ENCODE results near the gene CDHR5. TPM values are rescaled to one million over a fixed set of nuclear protein-coding genes. Genes with fewer than 3 reads are reported as not detected.
A peak's percentile ranks its signal among the peaks of the same experiment; 100 is the strongest.

CDHR5 gene
- total and polyA plus RNA-seq, 9 of the 15 experiments (the other 6 are each of a cell fraction or from before 2014, with no cell fraction given): 0.16 TPM; not detected in 8

- TF ChIP-seq ZNF707 (CRISPR knock-in tag; conservative IDR thresholded peaks at IDR 0.05) (no peak), ZNF347 (CRISPR knock-in tag; IDR thresholded peaks at IDR 0.05; ENCODE audit: low read depth) (no peak)
Observed at GRCh38 chr11:578276-579035, 46.3 kb downstream of the CDHR5 start (continued).

- Histone ChIP-seq H3K9me1 (ENCODE audit: control insufficient read depth, insufficient read depth, low read length) (peaks cover 16% of the 10 kb centered on the region), H3K36me3 (ENCODE audit: control insufficient read depth, insufficient read depth, low read length) (peaks cover 48% of the 10 kb centered on the region; the same call in 2 of the 3 replicates), H3K79me2 (ENCODE audit: control insufficient read depth, insufficient read depth, low read length) (peaks cover 78% of the 10 kb centered on the region), H3K4me2 (ENCODE audit: insufficient read depth, low read length) (peak overlapping the region; percentile 97), H3K27me3 (ENCODE audit: control insufficient read depth in 2 of 2, insufficient read depth in 2 of 2, low read length in 2 of 2) (no peaks in the 10 kb centered on the region), H3K9ac (ENCODE audit: insufficient read depth in 1 of 2, low read depth in 2 of 2, low read length in 2 of 2) (peak overlapping the region; percentile 97 to 100), H4K20me1 (replicated peaks; ENCODE audit: control insufficient read depth, insufficient read depth, low read length) (peaks cover 43% of the 10 kb centered on the region), H3K4me3 (peak overlapping the region; percentile 90), H3K9me3 (replicated peaks; ENCODE audit: control insufficient read depth, insufficient read depth, low read depth, low read length) (no peaks in the 10 kb centered on the region), H2AFZ (ENCODE audit: low read depth, low read length) (no peak overlapping the region), H3K27ac (ENCODE audit: extremely low read depth, low read depth, low read length) (peak overlapping the region; percentile 100; the same call in 2 of the 3 replicates), H3K4me1 (replicated peaks in 1 of 2; ENCODE audit: control insufficient read depth in 2 of 2, insufficient read depth in 2 of 2, low read length in 2 of 2) (peaks cover 43 to 69% of the 10 kb centered on the region in 2 experiments)
- CTCF ChIA-PET (ENCODE audit: low intra/inter-chr PET ratio): no interaction called here
- in situ Hi-C loops (cut with MboI) (no loop called here), intact Hi-C loops (cut with micrococcal nuclease) (no loop called here)
- TSS peak; percentile 62 for BruUV-seq (replicated peaks)
- ATAC-seq (no peak), FAIRE-seq (no peak), DNase-seq (ENCODE audit: extremely low read depth in 1 of 4, low spot score in 3 of 4) (no peak)
- POLR2A ChIA-PET: interaction anchor here (1.1 to 2.0 kb wide), 3 partner anchors 8 to 13 kb away, joined by 3 to 6 read pairs (median 5); no protein-coding TSS in a partner anchor
- WGBS (ENCODE audit: insufficient coverage, low coverage, missing lambda C conversion rate): 14% methylated on average over 6 of the region's 6 CpGs
- TF ChIP-seq NBN (IDR thresholded peaks at IDR 0.05; ENCODE audit: low read depth) (no peak), CEBPG (CRISPR knock-in tag; IDR thresholded peaks at IDR 0.05) (no peak), CEBPG (tag; conservative IDR thresholded peaks at IDR 0.05 in 1 of 2, IDR thresholded peaks at IDR 0.05 in 1 of 2) (no peak), EHMT2 (IDR thresholded peaks at IDR 0.05) (no peak), ETV1 (tag; conservative IDR thresholded peaks at IDR 0.05; ENCODE audit: low read depth) (no peak), BRF2 (IDR thresholded peaks at IDR 0.05; ENCODE audit: borderline replicate concordance, insufficient read depth, insufficient read length) (no peak), GTF2F1 (IDR thresholded peaks at IDR 0.05; ENCODE audit: low read depth, low read length) (no peak), TEAD2 (tag; IDR thresholded peaks at IDR 0.05) (no peak), MTA1 (IDR thresholded peaks at IDR 0.05; ENCODE audit: borderline replicate concordance) (no peak), ARNT (IDR thresholded peaks at IDR 0.05) (no peak), RUNX1 (IDR thresholded peaks at IDR 0.05; ENCODE audit: low read depth) (no peak), TFAP4 (CRISPR knock-in tag; IDR thresholded peaks at IDR 0.05; ENCODE audit: borderline replicate concordance) (no peak), RBBP5 (IDR thresholded peaks at IDR 0.05; ENCODE audit: borderline replicate concordance, insufficient read depth, low read length, poor library complexity, severe bottlenecking) (no peak), ZNF699 (CRISPR knock-in tag; IDR thresholded peaks at IDR 0.05; ENCODE audit: insufficient replicate concordance) (no peak), ZBTB9 (CRISPR knock-in tag; IDR thresholded peaks at IDR 0.05) (no peak), ZNF134 (CRISPR knock-in tag; conservative IDR thresholded peaks at IDR 0.05) (no peak), NCOA6 (IDR thresholded peaks at IDR 0.05) (no peak)
Observed at GRCh38 chr11:577611-577894, 47.2 kb downstream of the CDHR5 start.
